HFFc6 (cell line): Measurements from ENCODE around the gene LRRTM3. TPM values are rescaled to one million over a fixed set of nuclear protein-coding genes. Genes with fewer than 3 reads are reported as not detected.

Experiments
- DNase-seq: peaks from one replicate; pipeline ENCODE4 v3.0.0-alpha.2; 2018
- H3K27ac Mint-ChIP-seq: 2 replicates; pipeline ENCODE4 v1.8.0; 2020; ENCODE audit warnings: mild to moderate bottlenecking, mixed read lengths
- H3K27me3 Mint-ChIP-seq: 2 replicates; pipeline ENCODE4 v1.8.0; 2021; ENCODE audit warnings: mild to moderate bottlenecking, moderate library complexity, mixed read lengths; ENCODE audit not compliant: insufficient read depth
- H3K36me3 Mint-ChIP-seq: 2 replicates; pipeline ENCODE4 v1.8.0; 2021; ENCODE audit warnings: low read depth, mixed read lengths
- H3K4me1 Mint-ChIP-seq: 2 replicates; pipeline ENCODE4 v1.8.0; 2020; ENCODE audit warnings: low read depth, mixed read lengths
- H3K4me3 Mint-ChIP-seq: 2 replicates; pipeline ENCODE4 v1.8.0; 2020; ENCODE audit warnings: mild to moderate bottlenecking, moderate library complexity, mixed read lengths
- H3K9me3 Mint-ChIP-seq: 2 replicates; pipeline ENCODE4 v1.8.0; 2020; ENCODE audit warnings: mild to moderate bottlenecking, mixed read lengths
- total RNA-seq, 6 experiments: library from RNA; stranded (reverse); fragmentation: NEBNext Ultra II Directional; extraction: Animal tissue kit (Norgen Biotek cat#: 25700); gene quantifications; 2 replicates in 1 of 6; 3 replicates in 5 of 6; pipeline ENCODE4 v1.2.3, GENCODE V29; 2021
- TF ChIP-seq, protein P1 (sequence below): fragments of 200-600 bp; sonication (generic); IDR thresholded peaks from 2 replicates; pipeline ENCODE4 v1.5.0; 2021; ENCODE audit warnings: antibody characterized with exemption, mild to moderate bottlenecking

LRRTM3 gene
- total RNA-seq, 6 experiments from 2014 or later = not detected

DNA sequence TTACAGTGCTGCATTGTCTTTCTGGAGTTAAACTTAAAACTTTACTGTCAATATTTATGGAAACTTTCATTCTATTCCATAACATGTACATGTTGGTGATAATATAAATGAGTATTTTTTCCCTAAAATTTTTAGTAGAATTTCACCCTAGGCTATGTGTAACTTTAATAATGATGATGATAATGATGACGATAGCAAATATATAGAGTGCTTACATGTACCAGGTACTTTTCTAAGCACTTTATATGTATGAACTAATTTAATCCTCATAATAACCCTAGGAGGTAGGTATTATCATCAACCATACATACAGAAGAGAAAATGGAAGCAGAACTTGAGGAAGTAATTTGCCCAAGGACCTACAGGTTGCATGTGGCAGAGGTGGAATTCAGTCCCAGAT lies 85.6 kb downstream of the LRRTM3 start:
- Mint-ChIP-seq H3K4me1 (no peaks in the 10 kb centered on the region), H3K4me3 (no peak overlapping the region), H3K9me3 (peaks cover 9% of the 10 kb centered on the region), H3K27ac (no peak overlapping the region), H3K36me3 (no peaks in the 10 kb centered on the region), H3K27me3 (no peaks in the 10 kb centered on the region)
- TF ChIP-seq, protein P1, sequence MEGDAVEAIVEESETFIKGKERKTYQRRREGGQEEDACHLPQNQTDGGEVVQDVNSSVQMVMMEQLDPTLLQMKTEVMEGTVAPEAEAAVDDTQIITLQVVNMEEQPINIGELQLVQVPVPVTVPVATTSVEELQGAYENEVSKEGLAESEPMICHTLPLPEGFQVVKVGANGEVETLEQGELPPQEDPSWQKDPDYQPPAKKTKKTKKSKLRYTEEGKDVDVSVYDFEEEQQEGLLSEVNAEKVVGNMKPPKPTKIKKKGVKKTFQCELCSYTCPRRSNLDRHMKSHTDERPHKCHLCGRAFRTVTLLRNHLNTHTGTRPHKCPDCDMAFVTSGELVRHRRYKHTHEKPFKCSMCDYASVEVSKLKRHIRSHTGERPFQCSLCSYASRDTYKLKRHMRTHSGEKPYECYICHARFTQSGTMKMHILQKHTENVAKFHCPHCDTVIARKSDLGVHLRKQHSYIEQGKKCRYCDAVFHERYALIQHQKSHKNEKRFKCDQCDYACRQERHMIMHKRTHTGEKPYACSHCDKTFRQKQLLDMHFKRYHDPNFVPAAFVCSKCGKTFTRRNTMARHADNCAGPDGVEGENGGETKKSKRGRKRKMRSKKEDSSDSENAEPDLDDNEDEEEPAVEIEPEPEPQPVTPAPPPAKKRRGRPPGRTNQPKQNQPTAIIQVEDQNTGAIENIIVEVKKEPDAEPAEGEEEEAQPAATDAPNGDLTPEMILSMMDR = no peak
- DNase-seq = no peak

DNA sequence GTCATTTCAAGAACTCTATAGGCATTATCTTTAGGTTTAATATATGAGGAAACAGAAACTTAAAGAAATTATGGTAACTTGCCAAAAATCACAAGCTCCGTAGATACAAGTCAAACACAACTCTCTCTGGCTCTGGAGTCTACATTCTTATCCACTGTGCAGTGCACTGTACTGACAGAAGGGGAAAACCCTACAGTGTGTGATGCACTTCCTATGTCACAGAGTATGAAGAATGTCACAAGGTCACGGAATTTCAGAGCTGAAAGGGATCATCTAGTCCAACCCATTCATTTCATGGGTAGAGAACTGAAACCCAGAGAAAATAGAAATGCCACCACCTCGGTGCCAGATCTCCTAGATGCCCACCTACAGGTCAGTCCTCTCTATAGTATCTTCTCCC lies 86.1 kb downstream of the LRRTM3 start:
- no peak for DNase-seq
- H3K36me3 Mint-ChIP-seq = no peaks in the 10 kb centered on the region

DNA sequence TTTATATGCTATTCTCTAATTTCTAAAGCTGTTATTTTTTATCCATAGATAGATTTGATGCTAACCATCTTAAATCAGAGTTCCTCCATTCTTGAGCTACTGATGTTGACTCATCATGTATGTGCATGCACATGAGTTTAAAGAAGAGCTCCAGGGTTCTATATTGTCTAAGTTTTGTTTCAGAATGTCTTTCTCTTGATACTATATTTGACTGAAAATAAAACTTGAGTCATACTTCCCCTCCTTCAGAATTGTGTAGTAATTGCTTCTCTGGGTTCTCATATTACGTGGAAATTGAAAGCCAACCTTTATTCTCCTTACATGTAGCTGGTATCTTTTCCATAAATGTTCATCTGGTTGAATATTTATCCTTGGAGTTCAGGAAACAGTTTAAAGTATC lies 89.4 kb downstream of the LRRTM3 start:
- Mint-ChIP-seq H3K4me3 (no peak overlapping the region), H3K36me3 (no peaks in the 10 kb centered on the region; the same call in 1 of the 2 replicates), H3K27me3 (no peaks in the 10 kb centered on the region), H3K27ac (no peak overlapping the region), H3K9me3 (peaks cover 14% of the 10 kb centered on the region), H3K4me1 (no peaks in the 10 kb centered on the region)
- no peak for DNase-seq
- TF ChIP-seq, protein P1 = no peak

More for the DNA sequence above, 86.1 kb downstream of the LRRTM3 start:
- TF ChIP-seq, protein P1 = no peak
- no peaks in the 10 kb centered on the region for H3K4me1 Mint-ChIP-seq
- H3K9me3 Mint-ChIP-seq = peaks cover 9% of the 10 kb centered on the region
- no peak overlapping the region for H3K4me3 Mint-ChIP-seq
- no peaks in the 10 kb centered on the region for H3K27me3 Mint-ChIP-seq
- H3K27ac Mint-ChIP-seq = no peak overlapping the region

DNA sequence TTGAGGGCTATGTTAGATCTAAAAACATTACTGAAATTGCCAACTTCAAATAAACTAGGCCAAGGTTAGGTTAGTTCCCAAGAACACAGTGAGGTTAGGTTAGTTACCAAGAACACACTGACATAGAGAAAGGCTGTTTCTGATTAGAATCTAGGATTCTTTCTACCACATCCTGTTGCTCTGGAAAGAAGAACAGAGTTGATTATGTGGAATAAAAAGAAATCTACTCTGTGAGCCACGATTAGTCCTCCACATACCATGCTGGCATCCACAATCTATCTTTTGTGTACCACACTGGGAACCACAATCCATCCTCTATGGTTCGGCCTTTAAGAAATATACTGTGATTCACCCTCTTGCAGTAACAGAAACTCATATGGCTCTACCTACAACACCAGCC lies 91.4 kb downstream of the LRRTM3 start:
- Mint-ChIP-seq H3K9me3 (peaks cover 21% of the 10 kb centered on the region), H3K4me3 (no peak overlapping the region), H3K36me3 (no peaks in the 10 kb centered on the region; the same call in 1 of the 2 replicates), H3K27me3 (no peaks in the 10 kb centered on the region), H3K27ac (no peak overlapping the region), H3K4me1 (no peaks in the 10 kb centered on the region)
- no peak for DNase-seq
- TF ChIP-seq, protein P1 = no peak

DNA sequence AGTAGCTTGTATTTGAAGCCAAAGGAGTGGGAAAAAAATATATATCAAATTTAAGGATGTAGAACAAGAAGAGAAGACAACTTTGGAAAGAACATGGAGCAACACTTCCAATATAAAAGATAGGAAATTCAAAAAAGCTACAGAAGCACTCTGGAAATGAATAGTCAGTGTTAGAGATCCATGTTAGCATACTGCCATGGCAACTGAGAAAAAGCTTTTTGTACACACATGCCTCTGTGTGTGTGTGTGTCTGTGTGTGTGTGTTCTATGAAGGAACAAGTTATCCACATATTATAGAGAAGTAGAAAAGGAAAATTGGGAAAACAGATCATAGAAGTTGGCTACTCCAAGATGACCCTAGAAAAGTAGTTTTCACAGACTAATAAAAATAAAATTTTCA lies 96.3 kb downstream of the LRRTM3 start:
- H3K4me3 Mint-ChIP-seq = no peak overlapping the region
- H3K27me3 Mint-ChIP-seq = no peaks in the 10 kb centered on the region
- H3K36me3 Mint-ChIP-seq = no peaks in the 10 kb centered on the region; the same call in 1 of the 2 replicates
- no peak overlapping the region for H3K27ac Mint-ChIP-seq
- DNase-seq = no peak
- peaks cover 46% of the 10 kb centered on the region for H3K9me3 Mint-ChIP-seq
- TF ChIP-seq, protein P1 = no peak
- no peaks in the 10 kb centered on the region for H3K4me1 Mint-ChIP-seq

DNA sequence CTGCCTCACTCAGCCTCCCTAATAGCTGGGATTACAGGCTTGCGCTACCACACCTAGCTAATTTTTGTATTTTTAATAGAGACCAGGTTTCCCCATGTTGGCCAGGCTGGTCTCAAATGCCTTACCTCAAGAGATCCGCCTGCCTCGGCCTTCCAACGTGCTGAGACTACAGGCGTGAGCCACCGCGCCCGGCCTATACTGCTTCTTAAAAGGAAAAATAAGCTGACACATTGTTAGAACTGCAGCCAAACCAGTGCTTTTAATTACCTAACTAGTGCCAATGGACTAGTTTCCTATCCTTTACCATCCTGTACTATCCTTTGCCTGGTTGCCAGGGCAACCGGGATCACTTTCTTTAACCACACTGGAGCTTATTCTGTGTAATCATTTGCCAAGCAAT lies 108.0 kb downstream of the LRRTM3 start:
- Mint-ChIP-seq H3K27me3 (no peaks in the 10 kb centered on the region), H3K27ac (no peak overlapping the region), H3K36me3 (no peaks in the 10 kb centered on the region), H3K9me3 (peaks cover 23% of the 10 kb centered on the region), H3K4me3 (no peak overlapping the region), H3K4me1 (no peaks in the 10 kb centered on the region)
- DNase-seq = no peak
- TF ChIP-seq, protein P1 = no peak
